ENCODE data around the gene NOB1. TPM values are rescaled to one million over a fixed set of nuclear protein-coding genes. Genes with fewer than 3 reads are reported as not detected.

The NOB1 gene
- total RNA-seq, 2 experiments from 2014 or later: 60.6 to 62.5 TPM

- no peak overlapping the region for H3K27ac Mint-ChIP-seq
- no peak for DNase-seq
Measured at GRCh38 chr16:69712277-69712676, 42.4 kb downstream of the NOB1 start.

GRCh38 chr16:69711115-69711740, 43.5 kb downstream of the NOB1 start:
- no peak for DNase-seq
- POLR2A ChIA-PET: interaction anchor here (1.0 to 2.6 kb wide), 2 partner anchors 15 to 43 kb away, joined by 4 to 12 read pairs; partner anchors contain the start of genes NOB1 and NQO1
- peaks cover 26% of the 10 kb centered on the region for H3K36me3 Mint-ChIP-seq (ENCODE audit: low read depth)
- H3K27ac Mint-ChIP-seq: no peak overlapping the region
- CTCF ChIA-PET: interaction anchor here (1.5 to 6.8 kb wide), 2 partner anchors 43 to 219 kb away, joined by 4 to 70 read pairs; partner anchors contain the start of gene NOB1
- H3K4me3 Mint-ChIP-seq: no peak overlapping the region
- no peaks in the 10 kb centered on the region for H3K9me3 Mint-ChIP-seq
- peaks cover 3% of the 10 kb centered on the region for H3K4me1 Mint-ChIP-seq
- no peaks in the 10 kb centered on the region for H3K27me3 Mint-ChIP-seq

More at GRCh38 chr16:69712277-69712676, 42.4 kb downstream of the NOB1 start:
- CTCF ChIA-PET: interaction anchor here (6.8 kb wide), 1 partner anchor 42 kb away, joined by 70 read pairs; the partner anchor contains the start of gene NOB1
- H3K4me1 Mint-ChIP-seq: peaks cover 3% of the 10 kb centered on the region
- no peaks in the 10 kb centered on the region for H3K9me3 Mint-ChIP-seq
- H3K36me3 Mint-ChIP-seq (ENCODE audit: low read depth): peaks cover 29% of the 10 kb centered on the region
- POLR2A ChIA-PET: no interaction called here
- no peak overlapping the region for H3K4me3 Mint-ChIP-seq
- no peaks in the 10 kb centered on the region for H3K27me3 Mint-ChIP-seq

GRCh38 chr16:69709456-69710084, 45.2 kb downstream of the NOB1 start:
- CTCF ChIA-PET: interaction anchor here (0.7 to 6.8 kb wide), 19 partner anchors 8 to 313 kb away, joined by 3 to 70 read pairs (median 4); partner anchors contain the start of genes NOB1 and NQO1
- no peak overlapping the region for H3K27ac Mint-ChIP-seq
- H3K9me3 Mint-ChIP-seq: no peaks in the 10 kb centered on the region
- peaks cover 22% of the 10 kb centered on the region for H3K36me3 Mint-ChIP-seq (ENCODE audit: low read depth)
- H3K4me1 Mint-ChIP-seq: peaks cover 3% of the 10 kb centered on the region
- POLR2A ChIA-PET: interaction anchor here (2.6 kb wide), 1 partner anchor 45 kb away, joined by 12 read pairs; the partner anchor contains the start of gene NOB1
- H3K27me3 Mint-ChIP-seq: no peaks in the 10 kb centered on the region
- no peak for DNase-seq
- H3K4me3 Mint-ChIP-seq: no peak overlapping the region

- CTCF ChIA-PET: interaction anchor here (0.8 to 6.8 kb wide), 13 partner anchors 8 to 312 kb away, joined by 3 to 70 read pairs (median 5); partner anchors contain the start of genes NOB1 and NQO1
- Mint-ChIP-seq H3K27ac (no peak overlapping the region), H3K9me3 (no peaks in the 10 kb centered on the region), H3K36me3 (ENCODE audit: low read depth) (peaks cover 22% of the 10 kb centered on the region), H3K27me3 (no peaks in the 10 kb centered on the region), H3K4me3 (no peak overlapping the region), H3K4me1 (peaks cover 3% of the 10 kb centered on the region)
- DNase-seq: no peak
- POLR2A ChIA-PET: interaction anchor here (1.3 kb wide), 1 partner anchor 18 kb away, joined by 4 read pairs; the partner anchor contains the start of gene NQO1
Measured at GRCh38 chr16:69707920-69708683, 46.6 kb downstream of the NOB1 start.

GRCh38 chr16:69706975-69707340, 47.8 kb downstream of the NOB1 start:
- DNase-seq: no peak
- Mint-ChIP-seq H3K9me3 (no peaks in the 10 kb centered on the region), H3K27ac (no peak overlapping the region), H3K36me3 (ENCODE audit: low read depth) (peaks cover 18% of the 10 kb centered on the region), H3K4me3 (no peak overlapping the region), H3K27me3 (no peaks in the 10 kb centered on the region), H3K4me1 (peaks cover 3% of the 10 kb centered on the region)
- POLR2A ChIA-PET: no interaction called here
- CTCF ChIA-PET: interaction anchor here (1.2 to 6.8 kb wide), 4 partner anchors 29 to 311 kb away, joined by 3 to 70 read pairs (median 4); partner anchors contain the start of gene NOB1

GRCh38 chr16:69706256-69706974, 48.3 kb downstream of the NOB1 start:
- H3K36me3 Mint-ChIP-seq (ENCODE audit: low read depth): peaks cover 17% of the 10 kb centered on the region
- H3K27ac Mint-ChIP-seq: no peak overlapping the region
- H3K4me3 Mint-ChIP-seq: no peak overlapping the region
- ChIA-PET CTCF (interaction anchor here (1.2 to 6.8 kb wide), 4 partner anchors 29 to 310 kb away, joined by 3 to 70 read pairs (median 4); partner anchors contain the start of gene NOB1), POLR2A (no interaction called here)
- no peak for DNase-seq
- H3K4me1 Mint-ChIP-seq: peaks cover 3% of the 10 kb centered on the region
- no peaks in the 10 kb centered on the region for H3K9me3 Mint-ChIP-seq
- no peaks in the 10 kb centered on the region for H3K27me3 Mint-ChIP-seq

GRCh38 chr16:69703638-69704037, 51.1 kb downstream of the NOB1 start:
- H3K36me3 Mint-ChIP-seq (ENCODE audit: low read depth): peaks cover 6% of the 10 kb centered on the region

GRCh38 chr16:69701866-69702265, 52.9 kb downstream of the NOB1 start:
- DNase-seq: no peak
- H3K27ac Mint-ChIP-seq: no peak overlapping the region
- CTCF ChIA-PET: interaction anchor here (3.0 kb wide), 1 partner anchor 53 kb away, joined by 23 read pairs; the partner anchor contains the start of gene NOB1
- POLR2A ChIA-PET: no interaction called here
- H3K27me3 Mint-ChIP-seq: no peaks in the 10 kb centered on the region
- H3K9me3 Mint-ChIP-seq: no peaks in the 10 kb centered on the region
- peaks cover 3% of the 10 kb centered on the region for H3K36me3 Mint-ChIP-seq (ENCODE audit: low read depth)
- no peaks in the 10 kb centered on the region for H3K4me1 Mint-ChIP-seq
- no peak overlapping the region for H3K4me3 Mint-ChIP-seq

More at GRCh38 chr16:69703638-69704037, 51.1 kb downstream of the NOB1 start:
- no peaks in the 10 kb centered on the region for H3K27me3 Mint-ChIP-seq
- CTCF ChIA-PET: interaction anchor here (1.2 to 3.0 kb wide), 2 partner anchors 51 to 227 kb away, joined by 4 to 23 read pairs; partner anchors contain the start of gene NOB1
- no peak overlapping the region for H3K27ac Mint-ChIP-seq
- no peaks in the 10 kb centered on the region for H3K9me3 Mint-ChIP-seq
- POLR2A ChIA-PET: interaction anchor here (1.2 kb wide), 1 partner anchor 51 kb away, joined by 6 read pairs; the partner anchor contains the start of gene NOB1
- no peaks in the 10 kb centered on the region for H3K4me1 Mint-ChIP-seq
- no peak for DNase-seq
- no peak overlapping the region for H3K4me3 Mint-ChIP-seq

GRCh38 chr16:69701452-69701851, 53.3 kb downstream of the NOB1 start:
- Mint-ChIP-seq H3K27ac (no peak overlapping the region), H3K36me3 (ENCODE audit: low read depth) (peaks cover 3% of the 10 kb centered on the region), H3K9me3 (no peaks in the 10 kb centered on the region), H3K27me3 (no peaks in the 10 kb centered on the region), H3K4me3 (no peak overlapping the region), H3K4me1 (no peaks in the 10 kb centered on the region)
- POLR2A ChIA-PET: no interaction called here
- no peak for DNase-seq
- CTCF ChIA-PET: no interaction called here

GRCh38 chr16:69699915-69700314, 54.8 kb downstream of the NOB1 start:
- Mint-ChIP-seq H3K27ac (no peak overlapping the region), H3K9me3 (no peaks in the 10 kb centered on the region), H3K4me3 (no peak overlapping the region), H3K4me1 (no peaks in the 10 kb centered on the region), H3K36me3 (ENCODE audit: low read depth) (peaks cover 12% of the 10 kb centered on the region), H3K27me3 (no peaks in the 10 kb centered on the region)
- ChIA-PET CTCF (interaction anchor here (0.8 to 1.5 kb wide), 4 partner anchors 9 to 304 kb away, joined by 3 to 4 read pairs (median 4); partner anchors contain the start of gene NOB1), POLR2A (interaction anchor here (1.3 kb wide), 1 partner anchor 10 kb away, joined by 3 read pairs; no protein-coding TSS in a partner anchor)
- DNase-seq: no peak

- no peaks in the 10 kb centered on the region for H3K27me3 Mint-ChIP-seq
- no peaks in the 10 kb centered on the region for H3K9me3 Mint-ChIP-seq
- no peak for DNase-seq
- CTCF ChIA-PET: interaction anchor here (0.7 to 1.0 kb wide), 2 partner anchors 11 to 41 kb away, joined by 3 read pairs; no protein-coding TSS in a partner anchor
- POLR2A ChIA-PET: no interaction called here
- no peak overlapping the region for H3K27ac Mint-ChIP-seq
- H3K4me3 Mint-ChIP-seq: no peak overlapping the region
- H3K36me3 Mint-ChIP-seq (ENCODE audit: low read depth): peaks cover 18% of the 10 kb centered on the region
- no peaks in the 10 kb centered on the region for H3K4me1 Mint-ChIP-seq
Measured at GRCh38 chr16:69698404-69698803, 56.3 kb downstream of the NOB1 start.

GRCh38 chr16:69693916-69694315, 60.8 kb downstream of the NOB1 start:
- H3K27me3 Mint-ChIP-seq: no peaks in the 10 kb centered on the region
- no peak overlapping the region for H3K27ac Mint-ChIP-seq
- H3K36me3 Mint-ChIP-seq (ENCODE audit: low read depth): peaks cover 39% of the 10 kb centered on the region
- no peak for DNase-seq
- H3K4me3 Mint-ChIP-seq: no peak overlapping the region
- peaks cover 7% of the 10 kb centered on the region for H3K4me1 Mint-ChIP-seq
- POLR2A ChIA-PET: no interaction called here
- H3K9me3 Mint-ChIP-seq: no peaks in the 10 kb centered on the region
- CTCF ChIA-PET: interaction anchor here (0.9 to 1.4 kb wide), 2 partner anchors 61 to 144 kb away, joined by 4 read pairs; partner anchors contain the start of gene NOB1

Measured in activated CD4-positive, alpha-beta memory T cell treated with anti-CD3 and anti-CD28 coated beads, Interleukin-2, amount 10 ng/mL, durations not matched to agents 7 days and 5 days (primary cell).